ENCODE results near the gene NPNT. TPM values are rescaled to one million over a fixed set of nuclear protein-coding genes. Genes with fewer than 3 reads are reported as not detected.

The NPNT gene
- total and polyA plus RNA-seq, 2 donors = 13.0 to 50.6 TPM

DNA sequence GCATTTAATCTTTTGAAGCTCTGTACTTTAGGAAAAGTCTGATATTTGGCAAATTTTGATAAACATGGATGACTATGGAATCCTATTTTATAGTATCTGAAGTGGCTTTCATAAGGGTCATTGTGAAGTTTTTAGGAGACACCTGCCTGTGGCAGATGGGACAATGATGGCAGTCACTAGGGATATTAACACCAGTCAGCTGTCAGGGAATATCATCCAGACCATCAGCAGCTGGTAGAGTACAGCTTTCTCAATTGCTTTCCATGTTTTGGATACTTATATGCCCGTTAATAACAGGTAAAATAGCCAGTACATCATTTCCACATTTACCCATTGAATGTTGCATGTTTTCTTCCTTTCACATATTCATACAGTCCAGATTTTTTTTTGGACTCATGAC lies 39.1 kb downstream of the NPNT start:
- Histone ChIP-seq H3K4me1 (ENCODE audit: insufficient read depth) (no peaks in the 10 kb centered on the region), H3K27ac (ENCODE audit: low read depth) (no peak overlapping the region), H3K36me3 (ENCODE audit: insufficient read depth) (no peaks in the 10 kb centered on the region), H3K4me3 (ENCODE audit: low read depth, low read length) (no peak overlapping the region)
- DNase-seq (ENCODE audit: extremely low spot score) = no peak
- WGBS = 90% methylated on average over 1 of the region's 1 CpG

DNA sequence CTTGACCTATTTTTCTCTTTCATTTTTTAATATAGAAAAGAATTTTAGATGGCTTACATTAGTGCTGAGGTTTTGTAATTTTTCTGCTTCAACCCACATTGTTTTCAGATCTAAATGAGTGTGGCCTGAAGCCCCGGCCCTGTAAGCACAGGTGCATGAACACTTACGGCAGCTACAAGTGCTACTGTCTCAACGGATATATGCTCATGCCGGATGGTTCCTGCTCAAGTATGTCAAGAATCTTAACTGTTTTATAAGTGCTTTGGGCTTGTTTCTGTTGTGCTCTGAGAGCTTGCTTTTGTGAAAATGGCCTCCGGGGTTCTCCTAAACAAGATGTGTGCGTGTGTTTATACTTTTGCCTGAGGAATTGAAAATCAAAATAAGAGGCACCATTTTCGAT lies 41.6 kb downstream of the NPNT start:
- Histone ChIP-seq H3K4me1 (ENCODE audit: insufficient read depth) (no peaks in the 10 kb centered on the region), H3K36me3 (ENCODE audit: insufficient read depth) (no peaks in the 10 kb centered on the region), H3K4me3 (ENCODE audit: low read depth, low read length) (no peak overlapping the region), H3K27ac (ENCODE audit: low read depth) (no peak overlapping the region)
- 79% methylated on average over 7 of the region's 7 CpGs for WGBS
- DNase-seq (ENCODE audit: extremely low spot score) = no peak

DNA sequence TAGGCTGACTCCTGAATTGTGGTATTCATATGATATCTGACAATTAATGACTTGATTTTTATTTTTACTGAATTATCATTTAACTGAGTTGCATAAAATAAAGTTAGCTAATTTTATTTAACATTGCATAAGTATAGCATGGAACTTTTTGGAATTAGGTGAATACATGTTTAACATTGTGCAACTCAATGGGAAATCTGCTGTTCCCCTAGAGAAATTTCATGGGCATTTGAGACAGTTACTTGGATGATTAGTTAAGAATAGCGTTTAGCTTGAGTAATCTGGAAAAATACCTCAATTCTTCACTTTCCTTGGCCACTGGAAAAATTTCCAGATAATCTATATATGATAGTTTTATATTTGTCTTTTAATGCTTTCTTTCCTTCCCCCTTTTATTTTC lies 42.5 kb downstream of the NPNT start:
- DNase-seq (ENCODE audit: extremely low spot score) = no peak
- WGBS = 89% methylated on average over 1 of the region's 1 CpG
- Histone ChIP-seq H3K4me1 (ENCODE audit: insufficient read depth) (no peaks in the 10 kb centered on the region), H3K36me3 (ENCODE audit: insufficient read depth) (no peaks in the 10 kb centered on the region), H3K27ac (ENCODE audit: low read depth) (no peak overlapping the region), H3K4me3 (ENCODE audit: low read depth, low read length) (no peak overlapping the region)

DNA sequence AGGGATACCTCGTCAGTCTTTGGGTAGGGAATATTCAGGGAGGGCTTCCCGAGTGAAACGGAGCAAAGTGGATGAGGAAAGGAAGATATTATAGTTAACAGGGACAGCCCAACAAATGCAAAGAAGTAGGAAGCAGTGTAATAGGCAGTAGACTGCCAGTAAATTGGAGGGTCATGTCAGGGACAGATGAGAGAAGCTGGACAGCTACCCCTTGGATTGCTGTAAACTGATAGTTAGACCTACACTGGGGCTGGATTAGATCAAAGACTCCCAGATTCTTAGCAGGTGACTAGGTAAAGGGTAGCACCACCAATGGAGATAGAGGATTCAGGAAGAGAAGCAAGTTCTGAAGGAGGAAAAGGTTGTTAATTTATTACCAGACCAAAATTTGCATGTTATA lies 48.0 kb downstream of the NPNT start:
- no peak for DNase-seq (ENCODE audit: extremely low spot score)
- H3K4me3 ChIP-seq (ENCODE audit: low read depth, low read length) = no peak overlapping the region
- H3K36me3 ChIP-seq (ENCODE audit: insufficient read depth) = no peaks in the 10 kb centered on the region
- no peak overlapping the region for H3K27ac ChIP-seq (ENCODE audit: low read depth)
- no peaks in the 10 kb centered on the region for H3K4me1 ChIP-seq (ENCODE audit: insufficient read depth)
- WGBS = 94% methylated on average over 3 of the region's 3 CpGs

DNA sequence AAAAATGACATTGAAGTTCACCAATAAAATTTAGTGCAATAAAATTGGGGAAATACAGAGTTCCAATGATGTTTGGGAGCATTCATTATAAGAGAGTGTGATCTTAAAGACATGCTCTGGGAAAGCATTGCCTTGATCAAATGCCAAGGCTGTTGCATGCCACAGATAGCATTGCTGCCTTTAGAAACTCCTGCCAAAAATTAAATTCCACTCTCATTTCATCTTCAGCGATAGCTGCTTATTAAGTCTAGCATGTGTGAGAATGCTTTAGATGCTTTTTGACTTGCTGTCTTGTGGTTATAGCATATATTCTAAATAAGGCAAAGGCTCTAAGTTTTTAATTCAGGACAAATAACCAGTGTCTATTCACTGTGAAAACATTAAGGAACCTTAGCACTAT lies 49.3 kb downstream of the NPNT start:
- no peak for DNase-seq (ENCODE audit: extremely low spot score)
- no peak overlapping the region for H3K4me3 ChIP-seq (ENCODE audit: low read depth, low read length)
- H3K36me3 ChIP-seq (ENCODE audit: insufficient read depth) = no peaks in the 10 kb centered on the region
- no peaks in the 10 kb centered on the region for H3K4me1 ChIP-seq (ENCODE audit: insufficient read depth)
- WGBS = 18% methylated on average over 1 of the region's 1 CpG
- H3K27ac ChIP-seq (ENCODE audit: low read depth) = no peak overlapping the region

DNA sequence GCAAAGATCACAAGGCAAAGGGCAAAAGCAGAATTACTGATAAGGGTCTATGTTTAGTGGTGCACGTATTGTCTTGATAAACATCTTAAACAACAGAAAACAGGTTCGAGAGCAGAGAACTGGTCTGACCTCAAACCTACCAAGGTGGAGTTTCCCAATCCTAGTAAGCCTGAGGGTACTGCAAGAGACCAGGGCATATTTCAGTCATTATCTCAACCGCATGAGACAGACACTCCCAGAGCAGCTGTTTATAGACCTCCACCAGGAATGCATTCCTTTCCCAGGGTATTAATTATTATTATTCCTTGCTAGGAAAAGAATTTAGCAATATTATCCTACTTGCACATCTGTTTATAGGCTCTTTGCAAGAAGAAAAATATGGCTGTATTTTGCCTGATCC lies 51.5 kb downstream of the NPNT start:
- Histone ChIP-seq H3K36me3 (ENCODE audit: insufficient read depth) (no peaks in the 10 kb centered on the region), H3K4me3 (ENCODE audit: low read depth, low read length) (no peak overlapping the region), H3K4me1 (ENCODE audit: insufficient read depth) (no peaks in the 10 kb centered on the region), H3K27ac (ENCODE audit: low read depth) (no peak overlapping the region)
- no peak for DNase-seq (ENCODE audit: extremely low spot score)
- 92% methylated on average over 3 of the region's 3 CpGs for WGBS

DNA sequence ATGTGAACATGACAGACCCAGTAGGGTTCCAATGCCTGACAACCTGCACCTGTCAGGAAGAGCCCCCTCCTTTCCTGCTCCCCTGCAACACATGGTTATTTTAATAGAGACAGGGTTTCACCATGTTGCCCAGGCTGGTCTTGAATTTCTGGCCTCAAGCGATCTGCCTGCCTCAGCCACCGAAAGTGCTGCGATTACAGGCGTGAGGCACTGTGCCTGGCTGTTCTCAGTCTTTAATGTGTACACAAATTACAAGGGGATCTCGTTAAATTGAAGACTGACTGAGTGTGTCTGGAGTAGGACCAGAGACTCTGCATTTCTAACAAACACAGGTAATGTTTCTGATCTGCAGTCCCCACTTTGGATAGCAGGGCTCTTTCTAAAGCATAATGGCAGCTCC lies 55.4 kb downstream of the NPNT start:
- no peak for DNase-seq (ENCODE audit: extremely low spot score)
- 72% methylated on average over 5 of the region's 5 CpGs for WGBS
- Histone ChIP-seq H3K4me1 (ENCODE audit: insufficient read depth) (no peaks in the 10 kb centered on the region), H3K36me3 (ENCODE audit: insufficient read depth) (no peaks in the 10 kb centered on the region), H3K27ac (ENCODE audit: low read depth) (no peak overlapping the region), H3K4me3 (ENCODE audit: low read depth, low read length) (no peak overlapping the region)

DNA sequence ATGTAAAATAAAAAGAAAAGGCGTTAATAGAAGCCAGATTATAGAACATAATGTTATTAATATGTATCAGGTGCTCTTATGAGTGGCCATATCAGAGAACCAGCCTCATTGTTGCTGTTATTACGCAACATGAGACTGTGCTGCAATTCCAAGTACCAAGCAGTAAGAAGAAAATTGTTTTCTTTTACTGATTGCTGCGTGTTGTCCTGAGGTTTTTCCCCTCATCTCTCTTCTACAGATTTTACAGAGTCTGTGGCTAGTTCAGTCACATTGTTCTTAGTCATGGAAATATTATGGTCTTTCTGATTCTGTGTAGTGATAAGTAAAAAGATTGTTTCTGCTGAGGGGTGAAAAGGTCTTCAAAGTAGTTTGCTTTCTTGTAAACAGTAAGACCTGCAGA lies 55.9 kb downstream of the NPNT start:
- no peak overlapping the region for H3K27ac ChIP-seq (ENCODE audit: low read depth)
- WGBS = 60% methylated on average over 3 of the region's 3 CpGs
- DNase-seq (ENCODE audit: extremely low spot score) = no peak

DNA sequence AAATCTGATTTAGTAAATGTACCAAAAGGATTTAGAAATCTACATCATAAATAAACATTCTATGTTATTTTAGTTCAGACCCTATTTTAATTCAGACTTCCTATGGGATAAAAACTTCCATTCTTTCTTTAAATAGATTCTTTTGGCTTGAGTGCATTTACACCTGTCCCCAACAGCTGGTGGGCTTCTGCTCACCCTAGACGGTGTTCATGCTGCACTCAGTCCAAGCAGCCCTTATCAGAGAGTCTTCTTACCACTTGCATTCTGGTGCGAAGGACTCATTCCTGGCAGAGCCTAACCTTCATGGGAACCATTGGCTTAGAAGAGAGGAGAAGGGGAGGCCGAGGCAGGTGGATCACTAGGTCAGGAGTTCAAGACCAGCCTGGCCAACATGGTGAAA lies 57.3 kb downstream of the NPNT start:
- H3K36me3 ChIP-seq (ENCODE audit: insufficient read depth) = no peaks in the 10 kb centered on the region
- H3K4me3 ChIP-seq (ENCODE audit: low read depth, low read length) = no peak overlapping the region
- no peaks in the 10 kb centered on the region for H3K4me1 ChIP-seq (ENCODE audit: insufficient read depth)
- DNase-seq (ENCODE audit: extremely low spot score) = no peak
- WGBS = 78% methylated on average over 3 of the region's 3 CpGs
- no peak overlapping the region for H3K27ac ChIP-seq (ENCODE audit: low read depth)

More for the DNA sequence above, 55.9 kb downstream of the NPNT start:
- Histone ChIP-seq H3K4me3 (ENCODE audit: low read depth, low read length) (no peak overlapping the region), H3K4me1 (ENCODE audit: insufficient read depth) (no peaks in the 10 kb centered on the region), H3K36me3 (ENCODE audit: insufficient read depth) (no peaks in the 10 kb centered on the region)

DNA sequence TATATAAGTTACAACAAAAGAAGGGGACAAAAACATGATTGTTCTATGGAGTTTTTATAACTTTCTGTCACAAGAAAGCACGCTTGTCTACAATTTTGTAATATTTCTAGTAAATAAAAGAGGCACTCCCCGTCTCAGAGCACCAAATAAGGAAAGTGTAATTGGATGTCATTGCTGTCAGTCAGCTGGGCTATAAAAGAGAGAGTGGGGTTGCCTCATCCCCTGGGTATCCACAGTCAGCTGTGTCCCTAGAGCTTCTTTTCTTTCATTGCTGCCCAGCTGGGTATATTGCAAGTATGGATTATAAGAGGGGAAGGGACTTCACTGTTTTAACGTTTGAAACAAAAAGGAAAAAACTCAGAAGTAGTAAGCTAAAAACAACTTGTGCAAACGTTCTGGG lies 61.3 kb downstream of the NPNT start:
- Histone ChIP-seq H3K4me3 (ENCODE audit: low read depth, low read length) (no peak overlapping the region), H3K4me1 (ENCODE audit: insufficient read depth) (no peaks in the 10 kb centered on the region), H3K36me3 (ENCODE audit: insufficient read depth) (no peaks in the 10 kb centered on the region), H3K27ac (ENCODE audit: low read depth) (no peak overlapping the region)
- 62% methylated on average over 4 of the region's 4 CpGs for WGBS
- no peak for DNase-seq (ENCODE audit: extremely low spot score)

DNA sequence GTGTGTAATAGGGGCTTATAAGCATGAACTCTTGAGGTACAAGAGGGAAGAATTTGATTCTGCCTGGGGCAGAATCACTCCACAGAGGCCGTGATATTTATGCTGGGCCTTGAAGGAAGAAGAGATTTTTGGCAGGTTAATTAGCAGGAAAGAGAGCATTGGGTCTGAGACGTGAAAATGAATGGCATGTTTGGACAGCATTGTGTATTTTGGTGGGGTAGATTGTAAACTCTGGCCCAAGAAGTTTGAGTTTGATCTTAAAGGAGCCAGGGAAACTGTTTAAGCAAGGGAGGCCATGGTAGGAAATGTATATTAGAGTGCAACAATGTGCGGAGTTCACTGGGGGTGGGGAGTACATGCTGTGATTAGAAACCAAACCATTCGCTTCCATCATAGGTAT lies 62.4 kb downstream of the NPNT start:
- Histone ChIP-seq H3K27ac (ENCODE audit: low read depth) (no peak overlapping the region), H3K4me3 (ENCODE audit: low read depth, low read length) (no peak overlapping the region), H3K4me1 (ENCODE audit: insufficient read depth) (no peaks in the 10 kb centered on the region), H3K36me3 (ENCODE audit: insufficient read depth) (no peaks in the 10 kb centered on the region)
- WGBS = 72% methylated on average over 4 of the region's 4 CpGs
- no peak for DNase-seq (ENCODE audit: extremely low spot score)

DNA sequence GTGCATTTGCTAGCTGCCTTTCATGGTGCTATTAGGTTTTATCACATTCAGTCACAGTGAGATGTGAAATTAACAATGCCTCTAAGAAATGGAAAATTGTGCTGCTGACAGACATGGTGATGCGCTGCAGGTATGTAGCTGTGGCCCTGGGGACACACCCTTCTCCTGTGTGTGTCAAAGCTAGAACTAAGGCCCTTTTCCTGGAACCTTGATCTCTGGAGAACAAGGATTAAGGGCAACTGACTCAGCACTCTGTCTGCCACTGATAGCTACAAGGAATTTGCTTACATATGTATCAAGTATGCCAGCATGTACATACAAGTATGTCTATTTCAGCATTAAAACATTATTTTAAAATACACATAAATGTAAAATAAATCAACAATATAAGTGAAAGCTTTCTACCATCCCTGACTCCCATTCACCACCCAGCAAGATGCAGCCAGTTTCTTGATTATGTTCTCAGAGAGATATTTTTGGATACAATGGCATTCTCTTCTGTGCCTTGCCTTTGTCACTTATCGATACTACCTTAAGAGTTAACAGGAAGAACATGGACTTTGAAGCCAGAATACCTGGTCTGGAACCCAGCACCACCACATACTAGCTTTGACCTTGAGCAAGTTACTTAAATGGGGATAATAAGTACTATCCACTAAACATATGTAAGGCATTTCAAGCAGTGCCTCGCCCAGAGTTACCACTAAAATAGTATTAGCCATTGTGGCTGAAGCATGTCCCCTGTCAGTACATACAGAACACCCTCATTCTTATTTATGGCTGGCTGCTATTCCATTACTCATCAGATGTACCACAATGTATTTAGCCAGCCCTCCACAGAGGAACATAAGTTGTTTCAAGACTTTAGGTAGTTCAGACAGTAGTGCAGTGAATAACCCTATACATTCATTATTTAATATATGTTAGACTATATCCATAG lies 68.5 kb downstream of the NPNT start:
- no peak overlapping the region for H3K4me3 ChIP-seq (ENCODE audit: low read depth, low read length)
- no peaks in the 10 kb centered on the region for H3K36me3 ChIP-seq (ENCODE audit: insufficient read depth)
- WGBS = 94% methylated on average over 3 of the region's 3 CpGs
- no peak for DNase-seq (ENCODE audit: extremely low spot score)
- H3K27ac ChIP-seq (ENCODE audit: low read depth) = no peak overlapping the region
- no peaks in the 10 kb centered on the region for H3K4me1 ChIP-seq (ENCODE audit: insufficient read depth)

DNA sequence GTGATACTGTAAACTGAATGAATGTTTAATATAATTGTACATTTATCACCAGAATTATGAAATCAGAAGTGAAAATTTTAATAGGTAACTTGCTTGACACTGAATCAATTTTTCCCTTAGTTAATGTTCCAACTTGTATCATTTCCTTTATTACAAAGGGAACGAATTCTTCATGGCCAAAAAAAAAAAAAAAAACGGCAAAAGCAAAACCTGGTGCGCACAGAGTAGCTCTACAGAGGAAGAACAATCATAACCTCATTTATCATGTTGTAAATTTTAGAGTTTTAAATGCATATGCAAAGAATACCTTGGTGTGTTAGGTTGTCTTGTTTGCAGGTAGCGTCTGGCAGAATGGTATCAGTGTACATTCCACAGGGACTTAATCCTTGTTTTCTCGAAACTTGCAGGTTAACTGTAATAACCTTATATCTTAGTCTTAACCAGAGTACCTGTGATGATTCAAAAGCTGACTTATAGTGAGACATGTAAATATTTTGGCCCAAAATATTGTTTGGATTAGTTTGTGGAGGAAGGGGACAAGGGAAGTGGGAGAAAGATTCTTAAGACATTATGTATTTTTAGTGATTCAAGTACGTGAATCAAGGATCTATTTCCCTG lies 70.0 kb downstream of the NPNT start:
- H3K4me3 ChIP-seq (ENCODE audit: low read depth, low read length) = no peak overlapping the region
- WGBS = 71% methylated on average over 6 of the region's 6 CpGs
- H3K4me1 ChIP-seq (ENCODE audit: insufficient read depth) = no peaks in the 10 kb centered on the region
- no peak for DNase-seq (ENCODE audit: extremely low spot score)
- H3K27ac ChIP-seq (ENCODE audit: low read depth) = no peak overlapping the region
- no peaks in the 10 kb centered on the region for H3K36me3 ChIP-seq (ENCODE audit: insufficient read depth)

DNA sequence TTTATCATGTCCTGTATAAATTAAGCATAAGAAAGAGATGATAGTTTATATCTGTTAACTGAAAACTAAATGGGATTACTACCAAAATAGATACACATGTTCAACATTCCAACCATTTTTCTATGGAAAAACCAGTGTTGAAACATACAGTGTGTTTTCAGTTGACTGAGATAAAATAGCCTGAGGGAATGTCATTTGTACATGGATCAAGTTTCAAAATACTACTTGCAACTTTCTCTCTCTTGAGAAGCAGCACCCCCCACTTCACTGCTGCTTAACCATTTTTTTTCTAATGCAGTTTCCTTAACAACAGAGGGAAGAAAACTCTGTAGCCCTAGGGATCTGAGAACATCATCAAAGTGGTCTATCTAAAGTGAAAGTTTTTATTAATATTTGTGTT lies 70.8 kb downstream of the NPNT start:
- no peaks in the 10 kb centered on the region for H3K4me1 ChIP-seq (ENCODE audit: insufficient read depth)
- no peak overlapping the region for H3K4me3 ChIP-seq (ENCODE audit: low read depth, low read length)
- H3K27ac ChIP-seq (ENCODE audit: low read depth) = no peak overlapping the region
- no peaks in the 10 kb centered on the region for H3K36me3 ChIP-seq (ENCODE audit: insufficient read depth)
- DNase-seq (ENCODE audit: extremely low spot score) = no peak

All from urinary bladder (tissue), 4 donors.